HEK293T (cell line): ENCODE results near the gene ZNF516.

Source experiments
- CTCF ChIA-PET: fragments of 350-600 bp; formaldehyde crosslinking; extraction: SDS; loops from one replicate; lab custom pipeline; 2021; ENCODE audit warnings: antibody characterized with exemption, inconsistent platforms; lab: Yijun Ruan, JAX
- POLR2A ChIA-PET: fragments of 350-600 bp; formaldehyde crosslinking; extraction: SDS; loops from one replicate; lab custom pipeline; 2020; ENCODE audit warnings: antibody characterized with exemption, inconsistent platforms; lab: Yijun Ruan, JAX
- DNase-seq: peaks from one replicate; pipeline ENCODE4 v3.0.0; 2012; ENCODE audit warnings: mixed read lengths; ENCODE audit errors: extremely low spot score
- ARNT ChIP-seq: fragments of 450-650 bp; IDR thresholded peaks from 2 replicates; pipeline ENCODE4 v1.6.1; 2017; ENCODE audit warnings: mild to moderate bottlenecking
- BHLHE40 ChIP-seq: fragments of 450-650 bp; IDR thresholded peaks from 2 replicates; pipeline ENCODE4 v1.6.1; 2016; ENCODE audit warnings: mild to moderate bottlenecking, moderate library complexity, borderline replicate concordance
- CTBP1 ChIP-seq: fragments of 450-650 bp; IDR thresholded peaks from 2 replicates; pipeline ENCODE4 v1.6.1; 2016; ENCODE audit warnings: borderline replicate concordance
- ELF4 ChIP-seq: fragments of 450-650 bp; IDR thresholded peaks from 2 replicates; pipeline ENCODE4 v1.6.1; 2017; ENCODE audit warnings: antibody characterized with exemption
- FOXA1 ChIP-seq: fragments of 450-650 bp; IDR thresholded peaks from 2 replicates; pipeline ENCODE4 v1.6.1; 2016; ENCODE audit warnings: mild to moderate bottlenecking
- FOXK2 ChIP-seq: fragments of 450-650 bp; IDR thresholded peaks from 2 replicates; pipeline ENCODE4 v1.6.1; 2016; ENCODE audit warnings: mild to moderate bottlenecking
- FOXM1 ChIP-seq: fragments of 450-650 bp; IDR thresholded peaks from 2 replicates; pipeline ENCODE4 v1.6.1; 2017; ENCODE audit warnings: mild to moderate bottlenecking, borderline replicate concordance
- HDGF ChIP-seq: fragments of 450-650 bp; IDR thresholded peaks from 2 replicates; pipeline ENCODE4 v1.6.1; 2017; ENCODE audit warnings: antibody characterized with exemption, borderline replicate concordance
- L3MBTL2 ChIP-seq: fragments of 450-650 bp; conservative IDR thresholded peaks from 2 replicates; pipeline ENCODE4 v1.6.1; 2016; ENCODE audit warnings: mild to moderate bottlenecking
- LEF1 ChIP-seq: fragments of 450-650 bp; IDR thresholded peaks from 2 replicates; pipeline ENCODE4 v1.6.1; 2017; ENCODE audit warnings: mild to moderate bottlenecking, borderline replicate concordance
- NFRKB ChIP-seq: fragments of 450-650 bp; IDR thresholded peaks from 2 replicates; pipeline ENCODE4 v1.6.1; 2016; ENCODE audit warnings: mild to moderate bottlenecking, moderate library complexity
- SP1 ChIP-seq: fragments of 450-650 bp; IDR thresholded peaks from 2 replicates; pipeline ENCODE4 v1.6.1; 2017
- SUZ12 ChIP-seq: fragments of 450-650 bp; IDR thresholded peaks from 2 replicates; pipeline ENCODE4 v1.6.1; 2016; ENCODE audit warnings: mild to moderate bottlenecking
- TARDBP ChIP-seq: fragments of 450-650 bp; IDR thresholded peaks from 2 replicates; pipeline ENCODE4 v1.6.1; 2016
- ZNF384 ChIP-seq: fragments of 450-650 bp; IDR thresholded peaks from 2 replicates; pipeline ENCODE4 v1.6.1; 2016
- TF ChIP-seq, protein P1 (sequence below): fragments of 450-650 bp; IDR thresholded peaks from 2 replicates; pipeline ENCODE4 v1.6.1; 2016

ZNF516 gene

GRCh38 chr18:76441002-76441667, 53.9 kb downstream of the ZNF516 start:
- no peak for TF ChIP-seq LEF1
- no peak for TF ChIP-seq TARDBP
- TF ChIP-seq SP1, result no peak
- no peak for TF ChIP-seq BHLHE40
- TF ChIP-seq SUZ12, result no peak
- no peak for TF ChIP-seq ELF4
- no peak for DNase-seq
- CTCF ChIA-PET, result no interaction called here
- POLR2A ChIA-PET, result no interaction called here

- no peak for DNase-seq
- TF ChIP-seq ARNT (no peak), FOXK2 (no peak), SP1 (no peak), SUZ12 (no peak), HDGF (no peak), ZNF384 (no peak), L3MBTL2 (no peak), CTBP1 (no peak), ELF4 (no peak), LEF1 (no peak), BHLHE40 (no peak), FOXA1 (no peak), NFRKB (no peak), TARDBP (no peak), FOXM1 (no peak)
- TF ChIP-seq, protein P1, sequence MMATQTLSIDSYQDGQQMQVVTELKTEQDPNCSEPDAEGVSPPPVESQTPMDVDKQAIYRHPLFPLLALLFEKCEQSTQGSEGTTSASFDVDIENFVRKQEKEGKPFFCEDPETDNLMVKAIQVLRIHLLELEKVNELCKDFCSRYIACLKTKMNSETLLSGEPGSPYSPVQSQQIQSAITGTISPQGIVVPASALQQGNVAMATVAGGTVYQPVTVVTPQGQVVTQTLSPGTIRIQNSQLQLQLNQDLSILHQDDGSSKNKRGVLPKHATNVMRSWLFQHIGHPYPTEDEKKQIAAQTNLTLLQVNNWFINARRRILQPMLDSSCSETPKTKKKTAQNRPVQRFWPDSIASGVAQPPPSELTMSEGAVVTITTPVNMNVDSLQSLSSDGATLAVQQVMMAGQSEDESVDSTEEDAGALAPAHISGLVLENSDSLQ, result no peak
- CTCF ChIA-PET, result no interaction called here
- POLR2A ChIA-PET, result no interaction called here
Measured at GRCh38 chr18:76437910-76438309, 57.1 kb downstream of the ZNF516 start.

DNA sequence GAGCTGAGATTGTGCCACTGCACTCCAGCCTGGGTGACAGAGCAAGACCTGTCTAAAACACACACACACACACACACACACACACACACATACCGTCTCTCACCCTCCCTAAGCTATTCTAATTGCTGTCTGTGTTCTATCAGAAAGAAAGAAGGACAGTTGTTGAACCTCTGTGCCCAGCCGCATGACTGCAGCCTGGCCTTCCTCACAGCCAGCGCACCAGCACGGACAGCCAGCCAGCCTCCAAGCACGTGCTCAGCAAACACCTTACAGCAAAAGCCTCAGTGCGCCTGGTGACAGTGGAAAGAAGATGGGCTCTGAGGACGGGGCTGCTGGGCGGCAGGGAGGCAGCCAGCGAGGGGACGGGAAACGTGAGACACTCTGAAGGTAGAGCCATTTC, 58.0 kb downstream of the ZNF516 start:
- DNase-seq, result no peak
- no peak for TF ChIP-seq BHLHE40
- no peak for TF ChIP-seq L3MBTL2
- no peak for TF ChIP-seq NFRKB
- TF ChIP-seq ELF4, result no peak
- no peak for TF ChIP-seq LEF1
- TF ChIP-seq FOXM1, result no peak
- TF ChIP-seq, protein P1, result no peak
- no peak for TF ChIP-seq FOXK2
- no peak for TF ChIP-seq ZNF384
- TF ChIP-seq ARNT, result no peak
- no peak for TF ChIP-seq SUZ12
- TF ChIP-seq TARDBP, result no peak
- TF ChIP-seq SP1, result no peak
- no peak for TF ChIP-seq CTBP1
- no peak for TF ChIP-seq FOXA1
- no peak for TF ChIP-seq HDGF
- POLR2A ChIA-PET, result no interaction called here
- CTCF ChIA-PET, result no interaction called here

DNA sequence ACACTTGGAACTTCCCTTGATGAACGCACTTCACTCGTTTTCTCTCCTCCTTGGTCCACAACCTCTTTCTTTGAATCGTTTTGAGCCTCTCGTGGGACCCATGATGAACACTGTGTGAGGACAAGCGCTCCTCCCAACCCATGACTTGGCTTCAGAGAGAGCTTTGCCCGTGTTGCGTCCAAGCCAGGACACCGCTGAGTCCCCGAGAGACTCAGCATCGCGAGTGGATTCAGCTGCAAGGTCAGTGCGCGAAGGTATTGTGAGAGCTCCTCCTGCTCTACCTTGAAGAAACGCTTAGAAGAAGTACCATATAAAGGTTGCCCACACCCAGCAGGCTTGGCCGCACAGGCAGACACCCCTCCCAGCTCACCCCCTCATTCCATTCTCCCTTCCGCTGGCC, 58.7 kb downstream of the ZNF516 start:
- TF ChIP-seq ARNT (no peak), SP1 (no peak), CTBP1 (no peak), ZNF384 (no peak), FOXM1 (no peak), ELF4 (no peak), L3MBTL2 (no peak), NFRKB (no peak), HDGF (no peak), BHLHE40 (no peak), FOXA1 (no peak), FOXK2 (no peak)
- TF ChIP-seq, protein P1, result no peak
- ChIA-PET CTCF (no interaction called here), POLR2A (no interaction called here)
- no peak for DNase-seq

- ChIA-PET POLR2A (no interaction called here), CTCF (no interaction called here)
- no peak for DNase-seq
- TF ChIP-seq L3MBTL2, result no peak
- TF ChIP-seq TARDBP, result no peak
- TF ChIP-seq FOXK2, result no peak
- no peak for TF ChIP-seq BHLHE40
- TF ChIP-seq ZNF384, result no peak
- no peak for TF ChIP-seq LEF1
- TF ChIP-seq HDGF, result no peak
- TF ChIP-seq FOXM1, result no peak
- no peak for TF ChIP-seq SP1
- TF ChIP-seq ARNT, result no peak
- TF ChIP-seq, protein P1, result no peak
- TF ChIP-seq NFRKB, result no peak
- no peak for TF ChIP-seq CTBP1
- no peak for TF ChIP-seq FOXA1
- TF ChIP-seq SUZ12, result no peak
- TF ChIP-seq ELF4, result no peak
Measured at GRCh38 chr18:76435316-76435989, 59.6 kb downstream of the ZNF516 start.
